K562 (cell line): ENCODE results near the gene C1orf56. TPM values are rescaled to one million over a fixed set of nuclear protein-coding genes. Genes with fewer than 3 reads are reported as not detected.

Experiments
- ARID1B ChIP-seq: fragments of 450-650 bp; IDR thresholded peaks from 2 replicates; pipeline ENCODE4 v1.6.1; 2016; ENCODE audit warnings: antibody characterized with exemption, mild to moderate bottlenecking, inconsistent platforms
- CREB1 ChIP-seq, 2 experiments: sonication (generic) in 1 of 2; formaldehyde crosslinking in 1 of 2; IDR thresholded peaks; 2 replicates each; pipeline versions ENCODE4 v1.6.1 to v1.8.0; 2012 to 2022; ENCODE audit warnings: inconsistent platforms in 1 of 2, mild to moderate bottlenecking in 1 of 2, missing genetic modification reagents in 1 of 2, moderate library complexity in 1 of 2
- CTBP1 ChIP-seq: fragments of 450-650 bp; IDR thresholded peaks from 2 replicates; pipeline ENCODE4 v1.6.1; 2016; ENCODE audit warnings: borderline replicate concordance
- HDGF ChIP-seq: fragments of 450-650 bp; IDR thresholded peaks from 2 replicates; pipeline ENCODE4 v1.6.1; 2016
- NFE2 ChIP-seq: IDR thresholded peaks from 2 replicates; pipeline ENCODE4 v1.6.1; 2014; ENCODE audit warnings: antibody characterized with exemption, low read depth
- SMARCA4 ChIP-seq: fragments of 450-650 bp; IDR thresholded peaks from 2 replicates; pipeline ENCODE4 v1.6.1; 2016
- SOX6 ChIP-seq: fragments of 450-650 bp; IDR thresholded peaks from 2 replicates; pipeline ENCODE4 v1.6.1; 2014; ENCODE audit warnings: mild to moderate bottlenecking
- YY1 ChIP-seq, 3 experiments: IDR thresholded peaks; 2 replicates each; pipeline ENCODE4 v1.6.1; 2011; ENCODE audit warnings: low read length in 2 of 3, mild to moderate bottlenecking in 2 of 3, moderate library complexity in 2 of 3, borderline replicate concordance in 1 of 3, control low read depth in 1 of 3, low read depth in 1 of 3; ENCODE audit not compliant: insufficient read depth in 3 of 3, insufficient replicate concordance in 2 of 3, control insufficient read depth in 1 of 3, insufficient read length in 1 of 3; ENCODE audit errors: extremely low read depth in 1 of 3
- ZNF239 ChIP-seq: fragments of 250-450 bp; sonication (Bioruptor Pico); IDR thresholded peaks from 2 replicates; pipeline ENCODE4 v1.4.0; 2020; ENCODE audit warnings: mild to moderate bottlenecking
- ZNF316 ChIP-seq: fragments of 450-650 bp; IDR thresholded peaks from 2 replicates; pipeline ENCODE4 v1.6.1; 2016
- polyA plus RNA-seq, 8 experiments: library from polyadenylated mRNA; depleted of rRNA in 4 of 8; stranded (reverse) in 5 of 8; unstranded in 3 of 8; fragments of >200 nt; fragmentation: Nextera tagmentation in 2 of 8; fragmentation: Illumina TruSeq in 1 of 8; extraction: Ambion mirVana in 2 of 8; extraction: Trizol in 1 of 8; gene quantifications; 2 replicates each; pipeline versions ENCODE4 v1.2.1 to v1.2.3, GENCODE V29; 2011 to 2014; ENCODE audit warnings: inconsistent platforms in 1 of 8, missing spikeins in 1 of 8
- total RNA-seq, 7 experiments: library from RNA; depleted of rRNA in 6 of 7; stranded (reverse); fragments of >200 nt in 6 of 7; fragmentation: Illumina TruSeq in 2 of 7; extraction: Trizol in 2 of 7; gene quantifications; 2 replicates each; pipeline versions ENCODE4 v1.2.1 to v1.2.3, GENCODE V29; 2011 to 2021; ENCODE audit warnings: low replicate concordance in 1 of 7
- TF ChIP-seq, protein P1 (sequence below): fragments of 450-650 bp; IDR thresholded peaks from 2 replicates; pipeline ENCODE4 v1.6.1; 2016; ENCODE audit warnings: antibody characterized with exemption

C1orf56 gene
- total and polyA plus RNA-seq, 9 of the 15 experiments (the other 6 are each of a cell fraction or from before 2014, with no cell fraction given) = 0.18 to 15.7 (median 1.1) TPM

DNA sequence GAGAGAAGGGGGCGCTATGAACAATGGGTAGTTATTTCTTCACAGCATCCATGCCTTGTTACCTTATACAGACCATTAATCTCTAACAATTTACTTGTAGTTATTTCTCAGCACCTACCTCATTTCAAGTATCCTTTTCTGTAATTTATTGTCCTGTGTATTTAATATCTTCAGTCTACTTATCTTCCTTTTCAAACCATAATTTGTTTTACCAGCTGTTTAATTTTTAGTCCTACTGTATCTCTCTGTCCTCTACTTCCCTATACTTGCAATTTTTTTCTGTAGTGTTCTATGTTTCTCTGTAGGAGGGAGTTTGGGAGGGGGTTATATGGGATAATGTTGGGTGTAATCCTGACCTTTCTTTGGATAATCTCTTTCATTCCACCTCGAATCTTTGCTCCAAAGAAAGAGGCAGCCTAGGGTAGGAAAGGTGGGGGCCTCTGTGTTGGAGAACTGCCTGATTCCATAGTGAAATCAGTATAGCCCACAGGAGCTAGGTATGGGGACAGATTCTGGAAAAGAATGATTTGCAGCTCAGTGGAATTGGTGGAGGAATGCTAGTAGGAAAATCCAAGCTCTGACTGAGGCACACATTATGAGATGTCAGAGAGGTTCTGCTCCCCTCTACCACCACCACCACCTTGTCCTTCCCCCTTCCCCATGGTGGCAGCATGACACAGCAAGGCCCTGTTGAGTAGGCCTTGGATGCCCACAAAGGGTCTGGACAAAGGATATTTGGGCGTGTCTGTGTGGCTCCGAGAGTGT lies 13.3 kb downstream of the C1orf56 start (continued):
- TF ChIP-seq CTBP1 (peak; percentile 29; the same call in 1 of the 2 replicates), YY1 (IDR thresholded peaks at IDR 0.05; ENCODE audit: borderline replicate concordance in 1 of 3, control insufficient read depth in 1 of 3, extremely low read depth in 1 of 3, insufficient read depth in 3 of 3, insufficient read length in 1 of 3, insufficient replicate concordance in 2 of 3, low read depth in 1 of 3, low read length in 2 of 3) (peak in 1 of 3 experiments; percentile 32), NFE2 (peak; percentile 73), SMARCA4 (0 out of 2 replicates have a peak, but pooled peaks have one; percentile 31), ZNF316 (peak; percentile 42; the same call in 1 of the 2 replicates), ARID1B (no peak), SOX6 (peak; percentile 28; the same call in 1 of the 2 replicates), CREB1 (IDR thresholded peaks at IDR 0.05) (no peak), CREB1 (CRISPR knock-in tag; IDR thresholded peaks at IDR 0.05) (no peak), HDGF (0 out of 2 replicates have a peak, but pooled peaks have one; percentile 41), ZNF239 (CRISPR knock-in tag) (no peak)
- TF ChIP-seq, protein P1, sequence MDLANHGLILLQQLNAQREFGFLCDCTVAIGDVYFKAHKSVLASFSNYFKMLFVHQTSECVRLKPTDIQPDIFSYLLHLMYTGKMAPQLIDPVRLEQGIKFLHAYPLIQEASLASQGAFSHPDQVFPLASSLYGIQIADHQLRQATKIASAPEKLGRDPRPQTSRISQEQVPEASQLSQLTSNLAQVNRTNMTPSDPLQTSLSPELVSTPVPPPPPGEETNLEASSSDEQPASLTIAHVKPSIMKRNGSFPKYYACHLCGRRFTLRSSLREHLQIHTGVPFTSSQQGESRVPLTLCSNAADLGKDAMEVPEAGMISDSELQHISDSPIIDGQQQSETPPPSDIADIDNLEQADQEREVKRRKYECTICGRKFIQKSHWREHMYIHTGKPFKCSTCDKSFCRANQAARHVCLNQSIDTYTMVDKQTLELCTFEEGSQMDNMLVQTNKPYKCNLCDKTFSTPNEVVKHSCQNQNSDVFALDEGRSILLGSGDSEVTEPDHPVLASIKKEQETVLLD = 0 out of 2 replicates have a peak, but pooled peaks have one; percentile 43
